HG02938 (cell line): ENCODE results near the gene ACOT13.
"Not testable (repeated sequence)": the region's sequence is repeated elsewhere in the genome, so short reads cannot be mapped to it uniquely, and the experiment has no call there.

Experiments
- ATAC-seq: cut with Tn5 transposase; IDR thresholded peaks from one replicate; pipeline ENCODE4 v1.9.1; 2021; ENCODE audit warnings: mild to moderate bottlenecking, moderate library complexity; ENCODE audit not compliant: unreplicated experiment

Gene ACOT13

DNA sequence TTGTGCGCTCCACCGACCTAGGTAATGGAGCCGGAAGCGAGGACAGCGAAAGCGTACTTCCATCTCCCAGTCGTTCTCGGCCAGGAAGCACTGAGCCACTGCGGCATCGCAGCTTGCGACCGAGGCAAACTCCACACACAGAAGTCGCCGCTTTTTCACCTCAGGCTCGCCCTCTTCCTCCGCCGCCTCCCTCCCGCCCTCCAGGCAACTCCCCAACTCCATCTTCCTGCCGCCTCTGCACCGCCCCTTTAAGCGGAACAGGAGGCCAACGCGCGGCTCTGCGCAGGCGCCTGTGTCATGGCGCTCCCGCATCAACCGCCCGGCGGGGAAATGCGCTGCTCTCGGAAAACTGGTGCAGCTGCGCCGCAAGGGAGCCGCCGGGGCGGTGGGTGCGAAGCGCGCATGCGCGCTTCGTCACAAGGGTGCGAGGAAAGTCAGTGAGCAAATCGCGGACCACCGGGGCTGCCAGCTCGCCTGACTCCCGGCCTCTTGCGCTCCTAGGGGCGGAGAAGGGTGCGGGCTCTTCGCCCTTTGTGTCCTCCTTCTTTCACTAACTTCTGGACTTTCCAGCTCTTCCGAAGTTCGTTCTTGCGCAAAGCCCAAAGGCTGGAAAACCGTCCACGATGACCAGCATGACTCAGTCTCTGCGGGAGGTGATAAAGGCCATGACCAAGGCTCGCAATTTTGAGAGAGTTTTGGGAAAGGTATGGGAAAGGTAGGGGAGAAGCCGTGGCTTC is at the start of gene ACOT13, which contains the start of gene TDP2:
ACOT13 (plus strand) TSS at position 437 of the 737 bp plus-strand sequence; CDS start at position 624, 187 bp downstream.
TDP2 (minus strand) TSS at position 259 of the 737 bp plus-strand sequence; CDS start at position 222, 37 bp downstream.
- peak; percentile 95 for ATAC-seq

DNA sequence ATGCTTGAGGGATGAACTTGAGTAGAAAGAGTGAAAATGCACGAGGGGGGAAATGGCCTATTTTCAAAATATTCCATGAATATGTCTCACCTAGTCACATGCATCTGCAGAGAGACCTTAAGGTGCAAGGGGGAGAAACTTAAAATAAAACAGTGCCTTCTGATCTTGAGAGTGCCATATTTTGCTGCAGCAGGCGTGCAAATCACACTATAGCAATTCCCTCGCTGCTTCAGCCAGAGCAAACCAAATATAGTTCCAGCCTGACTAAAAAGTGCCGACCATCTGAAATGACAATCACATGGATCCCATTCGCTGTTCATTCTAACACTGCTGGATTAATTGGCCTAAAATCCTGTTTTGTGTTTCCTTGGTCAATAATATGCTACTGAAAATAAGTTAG is 47.2 kb upstream of the ACOT13 start:
- ATAC-seq, result no peak

DNA sequence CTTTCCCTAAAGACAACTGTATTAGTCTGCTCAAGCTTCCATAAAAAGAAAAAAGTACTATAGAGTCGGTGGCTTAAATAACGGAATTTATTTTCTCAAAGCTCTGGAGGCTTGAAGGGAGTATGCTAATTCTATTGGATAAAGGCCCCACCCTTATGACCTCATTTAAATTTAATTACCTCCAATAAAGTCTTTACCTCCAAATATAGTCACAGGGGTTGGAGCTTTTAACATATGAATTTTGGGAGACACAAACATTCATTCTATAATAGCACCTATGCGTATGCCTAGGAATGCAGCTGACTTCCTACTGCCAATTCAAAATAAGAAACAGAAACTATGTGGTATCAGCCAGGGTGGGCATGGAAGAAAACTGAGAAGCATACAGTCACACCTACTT is 46.2 kb upstream of the ACOT13 start:
- no peak for ATAC-seq

DNA sequence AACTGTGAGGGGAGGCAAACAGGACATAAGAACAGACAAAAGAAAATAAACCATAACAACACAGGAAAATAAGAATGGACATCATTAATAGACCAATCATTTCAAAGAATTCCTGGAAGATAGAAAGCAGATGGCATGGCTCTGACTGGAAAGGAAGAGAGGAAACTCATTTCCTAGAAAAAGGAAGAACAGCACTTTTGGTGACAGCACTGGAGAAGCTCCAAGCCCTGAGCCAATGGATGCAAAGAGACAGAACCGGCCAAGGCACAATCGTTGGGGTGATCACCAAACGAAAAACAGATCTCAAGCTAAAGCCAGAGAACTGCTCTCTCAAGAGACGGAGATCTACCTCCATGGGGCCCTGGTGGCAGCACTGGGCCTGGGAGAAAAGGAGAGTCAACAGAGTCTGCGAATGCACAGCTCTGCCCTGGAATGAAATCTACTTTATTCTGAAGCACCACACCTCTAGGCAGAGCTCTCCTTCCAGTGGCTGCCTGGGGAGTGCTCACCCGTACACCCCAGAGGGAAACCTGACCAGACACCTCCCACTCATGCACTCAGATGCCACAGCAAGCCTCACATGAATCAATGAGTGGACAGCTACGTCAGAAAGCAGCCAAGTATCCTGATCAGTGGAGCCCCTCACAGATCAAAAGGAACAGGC is 45.1 kb upstream of the ACOT13 start:
- ATAC-seq, result no peak

DNA sequence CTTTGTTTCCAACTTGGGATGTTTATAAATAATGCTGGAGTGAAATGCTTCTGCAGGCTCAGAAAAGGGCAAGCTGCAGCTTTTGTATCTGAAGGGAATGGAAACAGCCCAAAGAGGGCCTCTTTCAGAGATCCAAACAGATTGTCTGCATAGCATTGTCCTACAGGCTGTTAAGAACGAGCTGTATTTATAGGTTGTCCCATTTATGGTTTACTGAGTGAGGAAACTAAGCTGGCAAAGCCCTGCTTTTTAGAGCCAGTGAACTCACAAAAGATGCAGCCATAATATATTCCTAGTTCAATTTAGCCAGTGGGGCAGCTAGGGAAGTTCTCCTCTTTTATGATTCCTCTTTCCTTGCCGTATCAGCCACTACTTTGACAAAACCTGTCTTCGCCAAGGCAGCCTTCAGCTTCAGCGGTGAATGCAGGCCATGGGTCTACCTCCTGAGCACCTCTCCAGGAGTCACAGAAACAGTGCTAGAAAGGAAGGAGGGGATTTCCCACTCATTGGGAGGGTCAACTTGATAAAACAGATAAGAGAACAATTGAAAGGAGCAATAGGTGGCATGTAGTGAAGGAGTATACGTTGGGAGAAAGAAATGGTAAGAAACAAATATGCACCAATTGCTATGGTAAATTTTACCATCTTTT is 35.9 kb upstream of the ACOT13 start:
- ATAC-seq, result no peak

DNA sequence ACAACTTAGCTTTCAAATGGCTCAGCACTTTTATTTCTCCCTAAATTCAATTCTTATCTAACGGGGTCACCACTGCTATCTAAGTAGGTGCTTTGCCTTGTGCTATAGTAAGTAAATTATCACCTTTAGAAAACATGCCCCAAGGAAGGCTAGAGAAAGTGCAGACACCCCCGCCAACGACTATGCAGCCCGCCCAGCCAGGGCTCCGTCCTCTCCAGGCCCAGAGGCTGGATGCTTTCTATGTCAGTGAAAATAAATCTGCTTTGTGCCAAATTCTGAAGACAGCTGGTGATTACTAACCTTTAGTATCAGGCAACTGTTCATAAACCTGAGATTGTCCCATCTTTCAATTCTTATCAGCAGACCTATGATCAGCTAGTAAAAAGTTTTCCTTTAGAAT is 35.2 kb upstream of the ACOT13 start:
- no peak for ATAC-seq

DNA sequence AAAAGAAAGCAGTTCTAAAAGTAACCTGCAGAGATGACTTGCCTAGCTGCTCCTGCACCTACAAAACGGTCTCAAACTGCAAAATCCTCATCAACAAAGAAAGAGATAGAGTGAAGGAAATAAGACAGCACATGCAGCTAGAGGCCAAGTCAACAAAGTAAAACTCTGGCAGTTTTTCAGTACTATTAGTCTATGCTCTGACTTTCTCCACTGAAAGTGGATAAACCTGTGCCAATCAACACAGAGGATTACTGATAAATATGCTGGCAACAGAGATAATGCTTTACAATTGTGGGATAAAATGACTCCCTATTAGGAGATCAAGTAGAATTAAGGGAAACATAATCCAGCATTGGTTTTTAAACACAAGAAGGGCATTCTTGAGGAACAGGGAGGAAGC is 34.3 kb upstream of the ACOT13 start:
- ATAC-seq, result no peak

DNA sequence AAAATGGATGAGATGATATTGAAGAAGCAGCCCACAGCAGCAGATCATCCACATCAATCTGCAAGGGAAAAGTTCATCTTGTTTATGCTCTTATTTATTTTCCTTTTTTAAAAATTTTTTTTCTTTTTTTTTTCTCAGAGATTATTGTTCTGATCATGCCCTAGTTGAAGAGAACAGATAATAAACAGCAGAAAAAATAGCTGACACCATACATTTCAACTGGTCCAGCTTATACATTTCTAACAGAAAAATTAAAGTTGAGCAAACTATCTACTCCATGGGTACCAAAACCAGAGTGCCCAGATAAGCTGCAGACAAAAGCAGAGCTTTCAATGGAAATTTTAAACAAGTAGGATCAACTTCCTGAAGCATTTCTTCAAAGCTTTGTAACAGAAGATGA is 30.2 kb upstream of the ACOT13 start:
- no peak for ATAC-seq

DNA sequence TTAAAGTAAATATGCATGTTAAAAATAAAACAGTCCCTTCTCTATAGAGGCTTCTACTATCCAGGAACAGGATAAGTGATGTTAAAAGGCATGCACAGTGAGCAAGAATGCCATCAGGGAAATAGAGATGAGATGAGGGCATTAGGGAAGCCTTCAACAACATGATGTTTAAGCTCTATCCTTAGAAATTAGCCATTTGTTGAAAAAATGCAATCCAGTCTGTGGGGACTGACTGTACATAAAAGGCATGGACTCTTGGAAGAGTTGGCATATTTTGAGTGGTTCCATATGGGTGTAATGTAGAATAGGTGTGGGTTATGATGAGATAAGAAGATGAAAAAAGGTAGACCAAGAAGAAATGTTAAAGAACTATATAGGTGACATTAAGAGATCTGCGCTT is 26.7 kb upstream of the ACOT13 start:
- ATAC-seq, result no peak

DNA sequence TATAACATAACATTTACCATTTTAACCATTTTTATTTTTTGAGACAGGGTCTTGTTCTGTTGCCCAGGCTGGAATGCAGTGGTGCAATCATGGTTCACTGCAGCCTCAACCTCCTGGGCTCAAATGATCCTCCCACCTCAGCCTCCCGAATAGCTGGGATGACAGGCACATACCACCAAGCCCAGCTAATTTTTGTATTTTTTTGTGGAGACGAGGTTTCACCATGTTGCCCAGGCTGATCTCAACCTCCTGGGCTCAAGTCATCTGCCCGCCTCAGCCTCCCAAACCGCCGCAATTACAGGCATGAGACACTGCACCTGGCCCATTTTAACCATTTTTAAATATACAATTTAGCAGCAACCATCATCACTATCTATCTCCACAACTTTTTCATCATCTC is 26.2 kb upstream of the ACOT13 start:
- not testable (repeated sequence) for ATAC-seq

DNA sequence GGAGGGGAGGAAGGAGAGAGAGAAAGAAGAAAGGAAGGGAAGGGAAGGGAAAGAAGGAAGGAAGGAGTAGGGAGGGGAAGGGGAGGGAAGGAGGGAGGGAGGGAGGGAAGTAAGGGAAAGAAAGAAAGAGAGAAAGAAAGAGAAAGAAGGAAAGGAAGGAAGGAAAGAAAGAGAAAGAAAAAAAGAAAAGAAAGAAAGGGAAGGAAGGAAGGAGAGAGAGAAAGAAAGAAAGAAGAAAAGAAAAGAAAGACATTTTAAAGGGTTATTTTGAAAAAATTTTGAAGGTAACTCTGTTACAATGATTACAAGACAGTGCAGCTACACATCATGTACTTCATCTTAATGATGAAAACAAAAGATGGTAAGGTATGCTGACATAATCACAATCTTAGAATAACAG is 24.8 kb upstream of the ACOT13 start:
- ATAC-seq, result no peak

DNA sequence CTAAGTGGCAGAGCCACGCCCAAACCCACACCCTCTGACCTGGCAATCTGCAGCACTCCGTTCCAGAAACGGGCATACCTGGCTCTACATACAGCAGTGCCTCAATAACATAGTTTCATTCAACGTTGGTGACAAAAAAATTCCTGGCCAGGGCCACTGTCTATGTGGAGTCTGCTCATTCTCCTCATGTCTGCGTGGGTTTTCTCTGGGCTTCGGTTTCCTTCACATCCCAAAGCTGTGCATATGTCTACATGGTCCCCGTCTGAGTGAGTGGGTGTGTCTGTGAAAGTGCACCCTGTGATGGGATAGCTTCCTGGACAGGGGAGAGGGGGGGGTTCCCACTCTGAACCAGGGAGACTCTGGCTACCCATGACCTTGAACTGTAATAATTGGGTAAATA is 23.0 kb upstream of the ACOT13 start:
- ATAC-seq, result no peak

DNA sequence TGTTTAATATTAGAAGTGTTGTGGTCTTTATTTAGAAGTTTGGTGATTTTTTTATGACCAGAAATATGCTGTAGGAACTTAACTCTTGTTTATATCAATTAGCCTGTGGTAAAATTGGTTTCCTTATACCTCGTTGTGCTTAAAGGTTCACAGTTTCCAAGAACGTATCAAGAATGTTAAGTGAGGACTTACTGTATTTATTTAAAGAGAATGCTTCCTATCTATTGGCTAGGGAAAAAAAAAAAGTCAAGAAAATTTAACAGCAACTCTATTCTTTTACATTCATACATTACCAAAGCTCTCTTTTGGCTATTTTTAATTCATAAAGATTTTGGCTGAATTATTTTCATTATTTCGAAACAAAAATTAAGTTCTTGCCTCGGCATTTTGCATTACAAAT is 22.5 kb upstream of the ACOT13 start:
- no peak for ATAC-seq

DNA sequence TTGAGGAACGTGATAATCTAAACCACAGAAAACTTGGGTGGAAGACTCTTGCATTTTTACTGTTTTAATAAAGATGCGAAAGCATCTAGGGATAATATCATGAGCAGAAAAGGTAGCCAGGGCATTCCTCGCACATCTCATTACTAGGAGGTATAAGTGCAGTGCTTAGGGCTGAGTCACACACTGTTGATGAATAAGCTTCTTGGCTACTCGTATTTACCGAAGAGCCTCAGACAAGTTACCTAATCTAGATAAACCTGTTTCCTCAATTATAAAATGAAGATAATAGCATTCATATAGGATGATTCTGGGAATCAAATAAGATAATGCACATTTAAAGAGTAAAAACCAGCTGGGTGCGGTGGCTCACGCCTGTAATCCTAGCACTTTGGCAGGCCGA is 20.1 kb upstream of the ACOT13 start:
- no peak for ATAC-seq

DNA sequence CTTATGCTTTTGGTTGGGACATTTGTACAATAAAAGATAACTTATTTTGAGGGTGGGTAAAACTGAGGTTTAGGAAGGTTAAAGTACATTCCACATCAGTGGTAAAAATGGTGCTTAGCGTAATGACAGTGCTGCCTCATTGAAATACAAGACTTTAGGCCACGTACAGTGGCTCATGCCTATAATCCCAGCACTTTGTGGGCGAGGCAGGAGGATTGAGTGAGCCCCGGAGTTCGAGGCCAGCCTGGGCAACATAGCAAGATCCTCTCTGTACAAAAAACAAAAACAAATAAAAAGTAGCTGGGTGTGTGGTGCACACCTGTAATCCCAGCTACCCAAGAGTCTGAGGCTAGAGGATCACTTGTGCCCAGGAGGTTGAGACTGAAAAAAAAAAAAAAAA is 18.6 kb upstream of the ACOT13 start:
- ATAC-seq, result no peak

DNA sequence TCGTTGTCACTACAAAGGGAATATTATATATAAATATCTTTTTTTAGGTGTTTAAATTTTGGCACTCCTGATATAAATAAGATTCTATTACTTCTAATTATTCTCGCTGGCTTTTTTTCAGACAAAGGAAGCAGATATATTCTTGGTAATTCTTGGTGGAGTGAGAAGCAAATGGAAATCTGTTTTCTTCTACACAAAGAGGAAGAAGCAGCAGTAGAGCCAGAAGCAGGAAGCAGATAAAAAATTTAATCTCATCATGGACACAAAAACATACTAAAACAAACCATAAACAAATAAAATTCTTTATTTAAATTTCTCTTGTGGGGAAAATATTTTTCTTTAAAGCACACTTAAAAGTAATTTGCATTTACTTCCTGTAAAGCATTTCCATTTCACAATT is 17.2 kb upstream of the ACOT13 start:
- ATAC-seq, result no peak

DNA sequence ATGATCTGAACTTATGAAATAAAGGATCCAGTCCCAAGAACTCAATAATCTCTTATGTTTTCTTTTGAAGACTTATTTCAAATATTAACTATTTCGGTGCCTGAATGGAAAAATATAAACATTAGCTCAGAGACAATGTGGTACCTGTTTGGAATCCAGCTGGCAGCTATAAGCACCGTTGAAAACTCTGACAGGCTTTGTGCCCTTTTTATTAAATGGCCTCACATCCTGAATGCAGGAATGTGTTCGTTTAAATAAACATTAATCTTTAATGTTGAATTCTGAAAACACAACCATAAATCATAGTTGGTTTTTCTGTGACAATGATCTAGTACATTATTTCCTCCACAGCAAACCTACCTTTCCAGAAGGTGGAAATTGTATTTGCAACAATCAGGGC is 16.5 kb upstream of the ACOT13 start:
- no peak for ATAC-seq

DNA sequence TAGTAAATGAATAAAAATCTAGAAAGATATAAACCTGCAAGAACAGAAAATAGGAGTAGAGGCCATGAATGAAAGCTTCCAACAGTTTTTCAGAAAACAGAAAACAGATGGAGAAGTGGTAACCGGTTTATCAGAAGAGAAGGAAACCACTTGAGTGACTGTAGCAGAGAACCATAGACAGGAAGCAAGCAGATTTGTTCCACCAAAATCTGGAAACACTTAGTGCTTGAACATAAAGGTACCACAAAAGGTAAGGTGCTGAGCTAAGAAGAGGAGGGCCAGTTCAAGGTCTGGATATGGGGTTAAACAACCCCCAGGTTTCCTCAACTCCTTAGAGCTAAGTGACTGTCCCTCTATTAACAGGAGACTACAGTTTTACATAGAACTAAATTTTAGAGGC is 11.7 kb upstream of the ACOT13 start:
- ATAC-seq, result no peak

DNA sequence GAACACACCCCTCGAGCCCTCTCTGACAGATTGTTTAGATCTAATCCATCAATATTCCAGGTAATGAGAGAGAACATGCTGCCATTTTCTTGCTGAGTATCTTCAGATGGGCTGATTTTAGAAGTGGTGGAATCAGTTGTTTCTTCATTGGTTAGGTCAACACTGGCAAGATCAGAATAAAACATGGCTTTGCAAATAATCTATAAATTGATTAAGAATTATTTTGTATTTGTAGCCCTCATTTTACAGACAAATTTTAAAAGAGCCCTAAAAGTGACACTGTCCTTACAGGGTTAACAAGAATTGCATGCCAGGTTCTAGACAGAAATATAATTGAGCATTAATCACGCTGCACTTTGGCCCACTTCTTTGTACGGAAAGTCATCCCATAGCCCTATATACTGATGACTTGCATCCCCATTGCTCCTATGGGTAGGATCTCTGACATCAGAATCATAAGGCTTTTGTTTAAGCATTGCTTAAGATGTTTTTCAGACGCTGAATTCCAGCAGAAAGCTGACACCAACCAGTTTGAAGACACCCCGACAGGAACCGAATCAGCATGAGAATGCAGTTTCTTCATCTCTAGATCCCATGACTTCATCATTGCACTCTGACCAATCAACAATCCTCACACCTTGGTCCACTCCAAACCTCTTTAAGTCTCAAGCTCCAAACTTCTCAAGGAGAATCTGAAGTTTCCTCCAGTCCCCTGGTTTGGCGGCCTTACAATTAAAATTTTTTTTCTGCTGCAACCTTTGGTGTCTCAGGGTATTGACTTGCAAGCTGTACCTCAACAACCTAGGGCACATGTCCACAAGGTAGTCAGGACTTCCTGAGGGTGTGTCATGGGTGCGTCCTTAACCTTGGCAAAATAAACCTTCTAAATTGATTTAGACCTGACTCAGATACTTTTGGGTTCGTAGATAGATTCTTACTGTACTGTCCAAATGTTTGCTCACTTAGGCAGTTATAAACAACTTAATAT is 8.0 kb upstream of the ACOT13 start:
- ATAC-seq, result no peak

DNA sequence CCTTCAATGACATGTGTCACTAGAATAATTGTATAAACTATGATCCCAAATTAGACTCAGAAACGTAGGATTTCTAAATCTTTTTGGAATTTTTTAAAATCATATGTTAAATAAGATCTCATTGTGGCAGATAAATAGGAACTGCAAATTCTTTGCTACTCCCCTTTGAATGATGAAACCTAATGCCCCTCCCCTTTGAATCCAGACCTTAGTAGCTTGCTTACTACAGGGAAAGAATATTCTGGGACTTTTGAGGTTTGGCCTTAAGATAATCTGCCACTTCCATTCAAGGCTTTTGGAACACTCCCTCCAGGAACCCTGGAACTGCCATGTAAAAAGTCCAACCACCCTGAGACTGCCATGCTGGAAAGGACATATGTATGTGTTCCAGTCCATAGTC is 7.3 kb upstream of the ACOT13 start:
- no peak for ATAC-seq

DNA sequence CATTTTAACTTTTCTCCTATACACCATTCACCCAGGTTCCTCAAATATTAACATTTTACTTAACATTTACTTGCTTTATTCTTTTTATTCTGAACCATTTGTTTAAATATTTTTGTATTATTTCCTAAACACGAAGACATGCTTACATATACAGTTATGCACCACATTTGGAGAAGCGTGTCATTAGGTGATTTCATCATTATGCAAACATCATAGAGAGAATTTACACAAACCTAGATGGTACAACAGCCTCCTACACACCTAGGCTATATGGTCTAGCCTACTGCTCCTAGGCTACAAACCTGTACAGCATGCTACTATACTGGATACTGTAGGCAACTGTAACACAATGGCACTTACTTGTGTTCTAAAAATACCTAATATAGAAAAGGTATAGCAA is 6.8 kb upstream of the ACOT13 start:
- no peak for ATAC-seq
